ENCODE data around the gene TMPRSS3.

DNA sequence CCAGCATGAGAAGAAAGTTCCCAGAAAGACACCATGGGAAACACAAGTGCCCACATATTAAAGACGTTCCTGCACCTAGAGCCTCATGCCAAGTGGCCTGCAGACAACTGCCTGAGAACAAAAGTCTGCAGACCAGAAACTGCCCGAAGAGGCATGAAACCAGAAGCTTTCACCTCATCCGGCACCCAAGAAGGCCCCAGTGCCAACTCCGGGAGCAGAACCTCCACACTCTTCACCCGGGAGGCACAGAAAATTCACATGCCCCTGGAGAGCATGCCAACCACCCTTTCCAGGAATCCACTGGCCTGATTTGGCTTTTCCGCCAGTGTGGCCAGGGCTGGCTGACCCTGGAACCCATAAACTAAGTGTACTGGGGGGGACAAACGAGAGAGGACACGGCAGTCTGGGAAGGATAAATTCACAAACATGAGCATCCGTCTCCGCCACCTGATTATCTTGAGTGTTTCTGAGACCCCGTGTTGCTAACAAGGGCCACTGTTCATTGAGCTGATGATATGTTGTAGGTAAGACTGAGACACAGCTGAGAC lies 51.8 kb downstream of the TMPRSS3 start:
- TF ChIP-seq POLR2AphosphoS5 (IDR thresholded peaks at IDR 0.05): no peak
- TF ChIP-seq, protein P1, sequence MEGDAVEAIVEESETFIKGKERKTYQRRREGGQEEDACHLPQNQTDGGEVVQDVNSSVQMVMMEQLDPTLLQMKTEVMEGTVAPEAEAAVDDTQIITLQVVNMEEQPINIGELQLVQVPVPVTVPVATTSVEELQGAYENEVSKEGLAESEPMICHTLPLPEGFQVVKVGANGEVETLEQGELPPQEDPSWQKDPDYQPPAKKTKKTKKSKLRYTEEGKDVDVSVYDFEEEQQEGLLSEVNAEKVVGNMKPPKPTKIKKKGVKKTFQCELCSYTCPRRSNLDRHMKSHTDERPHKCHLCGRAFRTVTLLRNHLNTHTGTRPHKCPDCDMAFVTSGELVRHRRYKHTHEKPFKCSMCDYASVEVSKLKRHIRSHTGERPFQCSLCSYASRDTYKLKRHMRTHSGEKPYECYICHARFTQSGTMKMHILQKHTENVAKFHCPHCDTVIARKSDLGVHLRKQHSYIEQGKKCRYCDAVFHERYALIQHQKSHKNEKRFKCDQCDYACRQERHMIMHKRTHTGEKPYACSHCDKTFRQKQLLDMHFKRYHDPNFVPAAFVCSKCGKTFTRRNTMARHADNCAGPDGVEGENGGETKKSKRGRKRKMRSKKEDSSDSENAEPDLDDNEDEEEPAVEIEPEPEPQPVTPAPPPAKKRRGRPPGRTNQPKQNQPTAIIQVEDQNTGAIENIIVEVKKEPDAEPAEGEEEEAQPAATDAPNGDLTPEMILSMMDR (IDR thresholded peaks at IDR 0.05 in 8 of 11, conservative IDR thresholded peaks at IDR 0.05 in 3 of 11): no peak

Data from spleen (tissue), 7 donors.